ENCODE measurements around the gene SLF2.

GRCh38 chr10:100960251-100960650 is 47.5 kb downstream of the SLF2 start:
- TF ChIP-seq CTCF (conservative IDR thresholded peaks at IDR 0.05) (no peak), EZH2 (IDR thresholded peaks at IDR 0.05; ENCODE audit: low read depth) (no peak)

All from PC-9 (cell line).